Pancreas (tissue), 10 donors: Measurements from ENCODE around the gene KBTBD3. TPM values are rescaled to one million over a fixed set of nuclear protein-coding genes. Genes with fewer than 3 reads are reported as not detected.
"Not testable (repeated sequence)": the region's sequence is repeated elsewhere in the genome, so short reads cannot be mapped to it uniquely, and the experiment has no call there.

Source experiments
- ATAC-seq, 4 donors: fragments of 200-7000 bp; cut with Tn5 transposase; one replicate each; pipeline versions ENCODE4 v1.8.0 to v1.9.1; 2020; ENCODE audit warnings: mild to moderate bottlenecking in 4 of 4, moderate library complexity in 4 of 4
- DNase-seq, 6 donors: peaks; one replicate each; pipeline ENCODE4 v3.0.0-alpha.2; 2020
- FAIRE-seq: peaks from 2 replicates; lab custom pipeline; 2012; peaks lifted over from hg19 to GRCh38; lab: Jason Lieb, UNC
- H3K27ac ChIP-seq, 4 donors: fragments of 200-600 bp; sonication (generic); 1 replicate in 3 of 4; 2 replicates in 1 of 4; pipeline versions ENCODE4 v1.5.0 to v1.8.0; 2020
- H3K27me3 ChIP-seq, 4 donors: fragments of 200-600 bp; one replicate each; pipeline ENCODE4 v1.8.0; 2021
- H3K36me3 ChIP-seq, 3 donors: fragments of 200-600 bp; sonication (generic) in 1 of 3; one replicate each; pipeline versions ENCODE4 v1.5.0 to v1.8.0; 2020 to 2021
- H3K4me1 ChIP-seq, 3 donors: fragments of 200-600 bp; one replicate each; pipeline ENCODE4 v1.8.0; 2021
- H3K4me3 ChIP-seq, 4 donors: fragments of 200-600 bp; sonication (generic) in 2 of 4; one replicate each; pipeline versions ENCODE4 v1.5.0 to v1.8.0; 2020 to 2021
- H3K9me3 ChIP-seq, 4 donors: fragments of 200-600 bp; one replicate each; pipeline ENCODE4 v1.8.0; 2021
- WGBS, 2 donors: extraction: QIAGEN DNeasy Blood & Tissue Kit; methylation state at CpG; one replicate each; pipeline ENCODE4 v1.1.7; 2013; 5-methylcytosine and 5-hydroxymethylcytosine counted together
- intact Hi-C, 3 donors: fragments of 100-400 bp; cut with DNase I; formaldehyde crosslinking; loops; one replicate each; pipeline versions ENCODE4 v1.11.1 to v1.14.2; 2022
- polyA plus RNA-seq, 2 donors: library from polyadenylated mRNA; stranded (reverse); fragments of 200-250 nt; gene quantifications; one replicate each; pipeline ENCODE4 v1.2.3, GENCODE V29; 2013
- total RNA-seq, 6 donors: library from RNA; stranded (reverse); fragmentation: NEBNext Ultra II Directional in 4 of 6; extraction: Animal tissue kit (Norgen Biotek cat#: 25700) in 4 of 6; gene quantifications; one replicate each; pipeline versions ENCODE4 v1.2.1 to v1.2.4, GENCODE V29; 2021 to 2023
- TF ChIP-seq, protein P1 (sequence below), 4 donors: fragments of 200-600 bp; sonication (generic) in 3 of 4; IDR thresholded peaks; one replicate each; pipeline versions ENCODE4 v1.5.0 to v1.8.0; 2021; ENCODE audit warnings: antibody characterized with exemption in 4 of 4
- donor health status: healthy with polysubstance abuse.
- donor health status: DM: no; HTN: no; CAD: no; lungs with moderate emphysema.
- donor health status: DM: no; HTN: no; CAD: no.
- donor health status: control.
- donor health status: control.
- donor health status: Bipolar disorder and iron deficiency.
- donor health status: DM: yes; HTN: yes; CAD: no.
- donor health status: DM: no; HTN: no; CAD: no.
- donor health status: DM: no; HTN: no; CAD: no.
- donor health status: DM: yes; HTN: yes; CAD: no.

KBTBD3 gene
- total and polyA plus RNA-seq, 8 donors = 2.7 to 11.1 (median 5.4) TPM

- Histone ChIP-seq H3K9me3 (no peaks in the 10 kb centered on the region), H3K27me3 (no peaks in the 10 kb centered on the region), H3K36me3 (no peaks in the 10 kb centered on the region), H3K4me3 (no peak overlapping the region), H3K27ac (no peak overlapping the region), H3K4me1 (no peaks in the 10 kb centered on the region)
- TF ChIP-seq, protein P1, sequence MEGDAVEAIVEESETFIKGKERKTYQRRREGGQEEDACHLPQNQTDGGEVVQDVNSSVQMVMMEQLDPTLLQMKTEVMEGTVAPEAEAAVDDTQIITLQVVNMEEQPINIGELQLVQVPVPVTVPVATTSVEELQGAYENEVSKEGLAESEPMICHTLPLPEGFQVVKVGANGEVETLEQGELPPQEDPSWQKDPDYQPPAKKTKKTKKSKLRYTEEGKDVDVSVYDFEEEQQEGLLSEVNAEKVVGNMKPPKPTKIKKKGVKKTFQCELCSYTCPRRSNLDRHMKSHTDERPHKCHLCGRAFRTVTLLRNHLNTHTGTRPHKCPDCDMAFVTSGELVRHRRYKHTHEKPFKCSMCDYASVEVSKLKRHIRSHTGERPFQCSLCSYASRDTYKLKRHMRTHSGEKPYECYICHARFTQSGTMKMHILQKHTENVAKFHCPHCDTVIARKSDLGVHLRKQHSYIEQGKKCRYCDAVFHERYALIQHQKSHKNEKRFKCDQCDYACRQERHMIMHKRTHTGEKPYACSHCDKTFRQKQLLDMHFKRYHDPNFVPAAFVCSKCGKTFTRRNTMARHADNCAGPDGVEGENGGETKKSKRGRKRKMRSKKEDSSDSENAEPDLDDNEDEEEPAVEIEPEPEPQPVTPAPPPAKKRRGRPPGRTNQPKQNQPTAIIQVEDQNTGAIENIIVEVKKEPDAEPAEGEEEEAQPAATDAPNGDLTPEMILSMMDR (IDR thresholded peaks at IDR 0.05) = no peak
- FAIRE-seq (no peak), ATAC-seq (no peak), DNase-seq (no peak)
- intact Hi-C loops = no loop called here
Measured at GRCh38 chr11:106063009-106063408, 14.1 kb downstream of the KBTBD3 start.

- 98 to 100% methylated on average over 1 of the region's 1 CpG for WGBS, 2 donors
- Histone ChIP-seq H3K27me3 (no peaks in the 10 kb centered on the region), H3K4me1 (no peaks in the 10 kb centered on the region), H3K9me3 (no peaks in the 10 kb centered on the region), H3K36me3 (no peaks in the 10 kb centered on the region), H3K4me3 (no peak overlapping the region), H3K27ac (no peak overlapping the region)
- DNase-seq (no peak), FAIRE-seq (no peak), ATAC-seq (no peak)
- TF ChIP-seq, protein P1 (IDR thresholded peaks at IDR 0.05) = no peak
- intact Hi-C loops = no loop called here
Measured at GRCh38 chr11:106061954-106062949, 14.9 kb downstream of the KBTBD3 start.

DNA sequence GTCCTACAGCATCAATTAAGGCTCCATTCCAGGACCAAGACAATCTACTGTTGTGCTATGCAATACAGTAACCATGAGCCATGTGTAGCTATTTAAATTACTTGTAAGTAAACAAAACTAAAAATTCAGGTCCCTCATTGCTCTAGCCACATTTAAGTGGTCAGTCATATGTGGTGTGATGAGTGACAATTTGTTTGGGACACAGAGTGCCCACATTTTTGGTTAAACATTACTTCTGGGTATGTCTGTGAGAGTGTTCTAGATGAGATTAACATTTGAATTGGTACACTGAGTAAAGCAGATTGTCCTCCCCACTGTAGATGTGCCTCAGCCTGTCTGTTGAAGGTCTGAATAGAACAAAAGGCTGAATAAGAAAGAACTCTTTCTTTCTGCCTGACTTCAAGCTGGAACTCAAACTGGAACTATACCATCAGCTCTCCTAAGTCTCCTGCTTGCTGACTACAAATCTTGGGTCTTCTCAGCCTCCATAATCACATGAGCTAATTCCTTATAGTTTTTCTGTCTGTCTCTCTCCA is 15.8 kb downstream of the KBTBD3 start:
- intact Hi-C loops = no loop called here
- Histone ChIP-seq H3K36me3 (no peaks in the 10 kb centered on the region), H3K27me3 (no peaks in the 10 kb centered on the region), H3K4me3 (no peak overlapping the region), H3K4me1 (no peaks in the 10 kb centered on the region), H3K27ac (no peak overlapping the region), H3K9me3 (no peaks in the 10 kb centered on the region)
- DNase-seq = no peak
- TF ChIP-seq, protein P1 (IDR thresholded peaks at IDR 0.05) = no peak
- no peak for FAIRE-seq
- no peak for ATAC-seq

GRCh38 chr11:106059617-106060016 is 17.5 kb downstream of the KBTBD3 start:
- no peak for ATAC-seq

GRCh38 chr11:106058377-106058776 is 18.8 kb downstream of the KBTBD3 start:
- H3K36me3 ChIP-seq, intact Hi-C loops, H3K27ac ChIP-seq, H3K9me3 ChIP-seq, H3K27me3 ChIP-seq, H3K4me3 ChIP-seq, ATAC-seq, DNase-seq, FAIRE-seq, H3K4me1 ChIP-seq: not testable (repeated sequence)
- WGBS, 2 donors = 90 to 97% methylated on average over 14 of the region's 14 CpGs

More at GRCh38 chr11:106059617-106060016, 17.5 kb downstream of the KBTBD3 start:
- Histone ChIP-seq H3K4me1 (no peaks in the 10 kb centered on the region), H3K27ac (no peak overlapping the region), H3K9me3 (no peaks in the 10 kb centered on the region), H3K27me3 (no peaks in the 10 kb centered on the region), H3K36me3 (no peaks in the 10 kb centered on the region), H3K4me3 (no peak overlapping the region)
- no peak for DNase-seq
- TF ChIP-seq, protein P1 (IDR thresholded peaks at IDR 0.05) = no peak
- intact Hi-C loops = no loop called here
- WGBS, 2 donors = 93 to 98% methylated on average over 1 of the region's 1 CpG
- no peak for FAIRE-seq
